Measurements from ENCODE around the gene CGB8. TPM values are rescaled to one million over a fixed set of nuclear protein-coding genes. Genes with fewer than 3 reads are reported as not detected.

The CGB8 gene
- total RNA-seq, 1 donor from 2014 or later: not detected

- intact Hi-C loops (cut with micrococcal nuclease): no loop called here
These were observed 38.5 kb downstream of the CGB8 start for GRCh38 chr19:49010453-49010852.

GRCh38 chr19:49009828-49010227 lies 39.1 kb downstream of the CGB8 start:
- intact Hi-C loops (cut with micrococcal nuclease): no loop called here

- intact Hi-C loops (cut with micrococcal nuclease): no loop called here
These were observed 42.0 kb downstream of the CGB8 start for GRCh38 chr19:49006905-49007304.

- intact Hi-C loops (cut with micrococcal nuclease): no loop called here
These were observed 43.8 kb downstream of the CGB8 start for GRCh38 chr19:49004964-49005614.

- intact Hi-C loops (cut with micrococcal nuclease): no loop called here
These were observed 44.8 kb downstream of the CGB8 start for GRCh38 chr19:49004133-49004532.

- intact Hi-C loops (cut with micrococcal nuclease): loop anchor here (10.0 kb wide), 2 partner anchors 145 to 475 kb away; partner anchors contain the start of gene FLT3LG
These were observed 49.2 kb downstream of the CGB8 start for GRCh38 chr19:48999481-49000325.

GRCh38 chr19:48997972-48998371 lies 50.9 kb downstream of the CGB8 start:
- intact Hi-C loops (cut with micrococcal nuclease): loop anchor here (10.0 kb wide), 2 partner anchors 147 to 477 kb away; partner anchors contain the start of gene FLT3LG

Other genes with a start within 250 kb of the CGB8 start
- 56.3 and 60.1 TPM in 2 replicates for gene BCAT2, start 238.1 kb downstream of the CGB8 start, total RNA-seq
- gene HSD17B14, start 212.6 kb downstream of the CGB8 start, total RNA-seq: 0.36 and 0.59 TPM in 2 replicates
- 1.4 and 1.8 TPM in 2 replicates for gene PLEKHA4, start 180.5 kb downstream of the CGB8 start, total RNA-seq
- gene PPP1R15A, start 176.7 kb downstream of the CGB8 start, total RNA-seq: 24.5 and 26.8 TPM in 2 replicates
- not detected in 2 replicates for gene TULP2, start 150.4 kb downstream of the CGB8 start, total RNA-seq
- 225 and 234 TPM in 2 replicates for gene NUCB1, start 148.8 kb downstream of the CGB8 start, total RNA-seq
- 0.52 and 0.75 TPM in 2 replicates for gene DHDH, start 115.4 kb downstream of the CGB8 start, total RNA-seq
- gene BAX, start 94.2 kb downstream of the CGB8 start, total RNA-seq: 326 and 330 TPM in 2 replicates
- gene FTL, start 83.8 kb downstream of the CGB8 start, total RNA-seq: 704 and 728 TPM in 2 replicates
- 54.0 and 55.8 TPM in 2 replicates for gene GYS1, start 55.8 kb downstream of the CGB8 start, total RNA-seq
- 105 and 108 TPM in 2 replicates for gene RUVBL2, start 55.2 kb downstream of the CGB8 start, total RNA-seq
- gene LHB, start 32.0 kb downstream of the CGB8 start, total RNA-seq: not detected in 2 replicates
- not detected in 2 replicates for gene CGB3, start 24.8 kb downstream of the CGB8 start, total RNA-seq
- not detected in 2 replicates for gene CGB2, start 17.2 kb downstream of the CGB8 start, total RNA-seq
- gene CGB1, start 12.2 kb downstream of the CGB8 start, total RNA-seq: not detected in 2 replicates
- not detected in 2 replicates for gene CGB5, start 5.3 kb downstream of the CGB8 start, total RNA-seq
- not detected in 2 replicates for gene CGB7, start 8.6 kb upstream of the CGB8 start, total RNA-seq
- gene NTF4, start 15.7 kb upstream of the CGB8 start, total RNA-seq: not detected in 2 replicates
- not detected in 2 replicates for gene KCNA7, start 23.6 kb upstream of the CGB8 start, total RNA-seq
- 228 and 238 TPM in 2 replicates for gene SNRNP70, start 36.3 kb upstream of the CGB8 start, total RNA-seq
- gene LIN7B, start 65.3 kb upstream of the CGB8 start, total RNA-seq: 2.8 and 4.2 TPM in 2 replicates
- 0.61 and 0.68 TPM in 2 replicates for gene C19orf73, start 70.0 kb upstream of the CGB8 start, total RNA-seq
- gene PPFIA3, start 70.4 kb upstream of the CGB8 start, total RNA-seq: 1.3 and 1.5 TPM in 2 replicates
- not detected in 2 replicates for gene HRC, start 106.3 kb upstream of the CGB8 start, total RNA-seq
- 0.43 and 1.1 TPM in 2 replicates for gene TRPM4, start 108.7 kb upstream of the CGB8 start, total RNA-seq

Data from T-helper 2 cell treated with Interferon-gamma antibody and Interleukin-4, amounts not matched to agents 100 ng/mL and 5 ng/mL, for 36 hours (primary cell).